Karpas-422 (cell line): Measurements from ENCODE around the gene PXDN. TPM values are rescaled to one million over a fixed set of nuclear protein-coding genes. Genes with fewer than 3 reads are reported as not detected.

Source experiments
- DNase-seq: peaks from one replicate; pipeline ENCODE4 v3.0.0-alpha.2; 2015
- H2AFZ ChIP-seq: fragments of 200-600 bp; sonication (generic); 2 replicates; pipeline ENCODE4 v1.6.1; 2014; ENCODE audit warnings: antibody characterized with exemption, low read length, mixed read lengths
- H3K27ac ChIP-seq: fragments of 200-600 bp; sonication (generic); 2 replicates; pipeline ENCODE4 v1.5.1; 2014; ENCODE audit warnings: mild to moderate bottlenecking, low read length, moderate library complexity
- H3K27me3 ChIP-seq: fragments of 200-600 bp; sonication (generic); 2 replicates; pipeline ENCODE4 v1.6.1; 2014; ENCODE audit warnings: low read length, mixed read lengths
- H3K36me3 ChIP-seq: fragments of 200-600 bp; sonication (generic); 2 replicates; pipeline ENCODE4 v1.6.1; 2014; ENCODE audit warnings: low read length, mixed read lengths; ENCODE audit not compliant: insufficient read depth
- H3K4me1 ChIP-seq: fragments of 200-600 bp; sonication (generic); 2 replicates; pipeline ENCODE4 v1.6.1; 2014; ENCODE audit warnings: mild to moderate bottlenecking, low read length, mixed read lengths
- H3K4me2 ChIP-seq: fragments of 200-600 bp; sonication (generic); 2 replicates; pipeline ENCODE4 v1.6.1; 2014; ENCODE audit warnings: low read length, low read depth, mild to moderate bottlenecking; ENCODE audit not compliant: poor library complexity, severe bottlenecking
- H3K4me3 ChIP-seq: fragments of 200-600 bp; sonication (generic); 2 replicates; pipeline ENCODE4 v1.5.1; 2014; ENCODE audit warnings: mild to moderate bottlenecking, antibody characterized with exemption, low read length, mixed read lengths
- H3K79me2 ChIP-seq: fragments of 200-600 bp; sonication (generic); 2 replicates; pipeline ENCODE4 v1.6.1; 2014; ENCODE audit warnings: mild to moderate bottlenecking, low read length, mixed read lengths
- H3K9ac ChIP-seq: fragments of 200-600 bp; sonication (generic); 2 replicates; pipeline ENCODE4 v1.6.0; 2014; ENCODE audit warnings: low read length
- H3K9me2 ChIP-seq: fragments of 200-600 bp; sonication (generic), shearing (Covaris generic); replicated peaks from 2 replicates; pipeline ENCODE4 v1.6.0; 2014; ENCODE audit warnings: mild to moderate bottlenecking, low read length, moderate library complexity; ENCODE audit not compliant: insufficient read depth
- H3K9me3 ChIP-seq: fragments of 300-700, 200-600 bp; sonication (generic); 2 replicates; pipeline ENCODE4 v1.6.1; 2014; ENCODE audit warnings: low read length, mixed read lengths
- H4K20me1 ChIP-seq: fragments of 200-600 bp; sonication (generic); 2 replicates; pipeline ENCODE4 v1.6.1; 2014; ENCODE audit warnings: mild to moderate bottlenecking, antibody characterized with exemption, low read length, low read depth; ENCODE audit not compliant: insufficient read depth
- total RNA-seq: library from RNA; depleted of rRNA; stranded (reverse); fragments of >200 nt; shearing (Covaris generic); gene quantifications from 2 replicates; pipeline ENCODE4 v1.2.3, GENCODE V29; 2014; ENCODE audit warnings: low replicate concordance

Gene PXDN
- total RNA-seq, 1 experiment from 2014 or later, result not detected

DNA sequence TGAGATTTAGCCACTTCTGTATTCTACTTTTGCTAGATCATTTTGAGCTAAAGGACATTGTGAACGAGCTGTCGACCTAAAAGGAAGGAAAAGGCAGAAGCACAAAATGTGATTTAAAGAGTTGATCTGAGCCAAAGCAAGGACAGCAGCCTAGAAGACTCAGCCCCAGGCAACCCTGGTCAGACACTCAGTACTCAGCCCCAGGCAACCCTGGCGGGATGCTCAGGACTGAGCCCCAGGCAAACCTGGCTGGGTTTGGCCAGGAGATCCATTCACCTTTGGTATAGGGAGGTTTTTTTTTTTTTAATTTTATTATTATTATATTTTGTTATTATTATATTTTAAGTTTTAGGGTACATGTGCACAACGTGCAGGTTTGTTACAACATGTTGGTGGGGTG, 34.3 kb upstream of the PXDN start:
- Histone ChIP-seq H3K4me2 (no peak overlapping the region), H3K36me3 (no peaks in the 10 kb centered on the region), H2AFZ (no peak overlapping the region), H3K9me2 (no peaks in the 10 kb centered on the region), H3K27me3 (no peaks in the 10 kb centered on the region), H3K4me3 (no peak overlapping the region), H3K4me1 (peaks cover 6% of the 10 kb centered on the region), H4K20me1 (no peaks in the 10 kb centered on the region), H3K27ac (no peak overlapping the region), H3K9ac (no peak overlapping the region), H3K79me2 (no peaks in the 10 kb centered on the region), H3K9me3 (no peaks in the 10 kb centered on the region)
- no peak for DNase-seq

DNA sequence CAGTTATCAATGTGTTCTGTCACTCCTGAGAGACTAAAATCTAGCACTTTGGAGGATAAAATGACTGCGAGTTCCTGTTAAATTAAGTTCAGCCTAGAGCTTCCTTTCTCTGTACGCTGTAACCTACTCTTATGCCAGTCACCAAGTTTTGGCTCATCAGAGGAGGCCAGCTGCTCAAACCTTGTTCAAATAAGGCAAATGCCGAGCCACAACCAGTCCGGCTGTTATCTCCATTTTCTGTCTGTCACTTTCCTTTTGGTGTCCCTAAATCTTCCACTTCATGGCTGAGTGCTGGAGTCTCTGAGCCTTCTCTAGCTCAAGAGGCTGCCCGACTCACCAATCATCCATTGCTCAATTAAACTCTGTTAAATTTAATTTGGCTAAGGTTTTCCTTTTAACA, 33.5 kb upstream of the PXDN start:
- no peaks in the 10 kb centered on the region for H3K9me3 ChIP-seq
- no peaks in the 10 kb centered on the region for H3K9me2 ChIP-seq
- H3K4me3 ChIP-seq, result no peak overlapping the region
- H3K4me1 ChIP-seq, result peaks cover 6% of the 10 kb centered on the region
- no peak overlapping the region for H3K4me2 ChIP-seq
- H3K36me3 ChIP-seq, result no peaks in the 10 kb centered on the region
- no peaks in the 10 kb centered on the region for H4K20me1 ChIP-seq
- no peak overlapping the region for H3K9ac ChIP-seq
- H3K27me3 ChIP-seq, result no peaks in the 10 kb centered on the region
- no peak for DNase-seq
- no peaks in the 10 kb centered on the region for H3K79me2 ChIP-seq
- no peak overlapping the region for H3K27ac ChIP-seq
- H2AFZ ChIP-seq, result no peak overlapping the region

GRCh38 chr2:1777156-1777555, 32.8 kb upstream of the PXDN start:
- H3K27me3 ChIP-seq, result no peaks in the 10 kb centered on the region
- H3K9me2 ChIP-seq, result no peaks in the 10 kb centered on the region
- peaks cover 6% of the 10 kb centered on the region for H3K4me1 ChIP-seq
- H3K4me2 ChIP-seq, result no peak overlapping the region
- no peak overlapping the region for H2AFZ ChIP-seq
- no peak overlapping the region for H3K27ac ChIP-seq
- no peak overlapping the region for H3K4me3 ChIP-seq
- no peaks in the 10 kb centered on the region for H3K79me2 ChIP-seq
- no peaks in the 10 kb centered on the region for H3K9me3 ChIP-seq
- no peak overlapping the region for H3K9ac ChIP-seq
- no peak for DNase-seq
- no peaks in the 10 kb centered on the region for H3K36me3 ChIP-seq
- H4K20me1 ChIP-seq, result no peaks in the 10 kb centered on the region

DNA sequence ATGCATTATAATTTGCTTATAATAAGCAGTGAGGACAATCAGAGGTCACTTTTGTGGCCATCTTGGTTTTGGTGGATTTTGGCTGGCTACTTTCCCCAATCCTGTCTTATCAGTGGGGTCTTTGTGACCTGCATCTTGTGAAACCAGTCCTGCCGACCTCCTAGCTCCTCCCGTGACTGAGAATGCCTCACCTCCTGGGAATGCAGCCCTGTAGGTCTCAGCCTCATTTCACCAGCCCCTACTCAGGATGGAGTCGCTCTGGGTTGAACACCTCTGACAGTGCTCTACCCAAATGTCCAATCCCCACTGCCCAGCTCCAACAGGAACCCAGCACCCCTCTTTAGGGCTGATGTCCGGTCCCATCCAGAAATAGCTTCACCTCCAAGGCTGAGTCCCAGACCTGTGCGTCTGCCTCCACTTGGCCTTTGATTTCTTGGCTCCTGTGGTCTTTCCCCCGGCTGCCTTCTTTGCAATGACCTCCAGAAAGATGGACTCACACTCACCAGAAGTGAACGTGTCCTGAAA, 31.3 kb upstream of the PXDN start:
- no peak overlapping the region for H3K4me3 ChIP-seq
- H3K36me3 ChIP-seq, result no peaks in the 10 kb centered on the region
- peaks cover 6% of the 10 kb centered on the region for H3K4me1 ChIP-seq
- no peaks in the 10 kb centered on the region for H3K9me3 ChIP-seq
- H3K9me2 ChIP-seq, result no peaks in the 10 kb centered on the region
- no peaks in the 10 kb centered on the region for H3K27me3 ChIP-seq
- DNase-seq, result no peak
- no peaks in the 10 kb centered on the region for H3K79me2 ChIP-seq
- H4K20me1 ChIP-seq, result no peaks in the 10 kb centered on the region
- H2AFZ ChIP-seq, result no peak overlapping the region
- no peak overlapping the region for H3K4me2 ChIP-seq
- no peak overlapping the region for H3K9ac ChIP-seq
- no peak overlapping the region for H3K27ac ChIP-seq

DNA sequence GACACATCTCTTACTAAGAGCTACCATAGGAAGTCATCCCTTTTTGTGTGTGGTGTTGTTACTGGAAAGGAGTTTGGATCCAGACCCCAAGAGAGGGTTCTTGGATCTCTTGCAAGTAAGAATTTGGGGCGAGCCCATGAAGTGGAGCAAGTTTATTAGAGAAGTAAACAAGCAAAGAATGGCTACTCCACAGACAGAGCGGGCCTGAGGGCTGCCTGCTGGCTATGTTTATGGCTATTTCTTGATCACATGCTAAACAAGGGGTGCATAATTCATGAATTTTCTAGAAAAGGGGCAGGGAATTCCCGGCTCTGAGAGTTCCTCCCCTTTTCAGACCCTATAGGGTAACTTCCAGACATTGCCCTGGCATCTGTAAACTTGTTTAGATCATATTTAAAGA, 30.6 kb upstream of the PXDN start:
- no peak overlapping the region for H3K9ac ChIP-seq
- H3K4me2 ChIP-seq, result no peak overlapping the region
- no peaks in the 10 kb centered on the region for H3K79me2 ChIP-seq
- no peak for DNase-seq
- no peak overlapping the region for H3K4me3 ChIP-seq
- no peaks in the 10 kb centered on the region for H4K20me1 ChIP-seq
- H2AFZ ChIP-seq, result no peak overlapping the region
- no peaks in the 10 kb centered on the region for H3K27me3 ChIP-seq
- H3K27ac ChIP-seq, result no peak overlapping the region
- no peaks in the 10 kb centered on the region for H3K9me2 ChIP-seq
- no peaks in the 10 kb centered on the region for H3K36me3 ChIP-seq
- H3K9me3 ChIP-seq, result no peaks in the 10 kb centered on the region
- peaks cover 6% of the 10 kb centered on the region for H3K4me1 ChIP-seq

DNA sequence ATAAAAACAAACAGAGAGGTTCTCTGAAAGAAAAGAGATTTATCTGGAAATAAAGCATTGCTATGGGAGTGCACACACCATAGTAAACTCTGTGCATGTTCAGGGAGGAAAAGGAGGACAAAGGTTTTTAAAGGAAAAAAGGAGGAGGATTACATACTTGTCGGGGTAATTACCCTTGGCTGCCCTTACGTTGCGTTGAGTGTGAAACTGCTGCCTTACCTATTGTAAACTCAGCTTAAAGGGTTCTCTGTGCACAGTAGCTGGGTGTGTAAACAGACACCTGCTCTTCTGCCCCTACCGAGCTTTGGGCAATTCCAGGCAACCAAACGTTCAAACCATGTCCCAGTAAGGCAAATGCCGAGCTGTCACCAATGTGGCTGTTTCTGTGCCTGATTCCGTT, 29.6 kb upstream of the PXDN start:
- peaks cover 6% of the 10 kb centered on the region for H3K4me1 ChIP-seq
- H3K9me2 ChIP-seq, result no peaks in the 10 kb centered on the region
- no peaks in the 10 kb centered on the region for H3K79me2 ChIP-seq
- no peaks in the 10 kb centered on the region for H4K20me1 ChIP-seq
- H3K9ac ChIP-seq, result no peak overlapping the region
- H2AFZ ChIP-seq, result no peak overlapping the region
- DNase-seq, result no peak
- no peaks in the 10 kb centered on the region for H3K27me3 ChIP-seq
- H3K36me3 ChIP-seq, result no peaks in the 10 kb centered on the region
- no peak overlapping the region for H3K4me3 ChIP-seq
- no peaks in the 10 kb centered on the region for H3K9me3 ChIP-seq
- H3K4me2 ChIP-seq, result no peak overlapping the region
- no peak overlapping the region for H3K27ac ChIP-seq

DNA sequence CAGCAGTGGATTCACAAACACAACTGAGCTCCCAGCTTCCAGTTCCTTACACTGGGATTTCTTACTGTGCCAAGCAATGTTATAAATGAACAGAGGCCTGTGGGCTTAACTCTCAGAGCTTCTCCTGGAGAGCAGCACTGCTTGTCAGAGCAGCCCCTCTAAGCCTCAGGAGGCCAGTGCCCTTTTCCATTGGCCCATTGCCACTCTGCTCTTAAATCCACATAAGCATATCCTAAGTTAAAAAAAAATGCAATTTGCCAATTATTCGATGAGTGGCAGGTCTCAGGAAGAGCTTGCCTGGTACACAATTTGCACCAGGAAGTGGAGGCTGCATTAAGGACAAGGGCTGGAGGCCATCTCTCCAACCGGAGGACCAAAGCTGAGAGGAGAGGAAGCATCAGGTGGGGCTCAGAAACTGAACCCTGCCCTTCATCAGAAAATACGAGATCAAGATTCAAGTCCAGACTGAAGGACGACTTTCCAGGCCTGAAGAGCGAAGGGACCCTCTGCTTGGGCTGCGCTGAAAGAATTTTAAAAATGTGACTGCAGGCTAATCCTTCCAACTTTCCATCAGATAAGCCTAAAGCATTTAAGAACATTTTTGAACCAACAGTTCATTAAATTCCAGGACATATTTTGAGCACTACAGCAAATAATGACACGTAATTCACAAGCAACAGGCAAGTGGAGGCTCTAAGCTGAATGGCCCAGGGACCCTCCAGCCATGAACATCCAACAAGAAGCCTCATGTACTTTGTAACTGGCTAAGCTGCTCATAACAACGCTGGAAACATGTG, 28.4 kb upstream of the PXDN start:
- Histone ChIP-seq H4K20me1 (no peaks in the 10 kb centered on the region), H3K4me1 (no peaks in the 10 kb centered on the region), H3K4me2 (no peak overlapping the region), H3K79me2 (no peaks in the 10 kb centered on the region), H3K4me3 (no peak overlapping the region), H3K9me3 (no peaks in the 10 kb centered on the region), H3K9me2 (no peaks in the 10 kb centered on the region), H3K27ac (no peak overlapping the region), H3K9ac (no peak overlapping the region), H2AFZ (no peak overlapping the region), H3K36me3 (no peaks in the 10 kb centered on the region), H3K27me3 (no peaks in the 10 kb centered on the region)
- no peak for DNase-seq

- Histone ChIP-seq H3K27ac (no peak overlapping the region), H4K20me1 (no peaks in the 10 kb centered on the region), H3K9me3 (no peaks in the 10 kb centered on the region), H3K79me2 (no peaks in the 10 kb centered on the region), H3K27me3 (no peaks in the 10 kb centered on the region), H3K4me2 (no peak overlapping the region), H3K36me3 (no peaks in the 10 kb centered on the region), H2AFZ (no peak overlapping the region), H3K4me3 (no peak overlapping the region), H3K9ac (no peak overlapping the region), H3K4me1 (no peaks in the 10 kb centered on the region), H3K9me2 (no peaks in the 10 kb centered on the region)
- DNase-seq, result no peak
These were observed 27.4 kb upstream of the PXDN start for GRCh38 chr2:1771626-1772280.
